ENCODE measurements around the gene TRAPPC2B.

TRAPPC2B gene

GRCh38 chr19:57362997-57363687, at the start of gene TRAPPC2B, which contains the start of gene ZNF547:
Gene TRAPPC2B, plus strand, starts transcription at chr19:57363551. Its CDS starts 1,283 bp downstream, at chr19:57364834.
Gene ZNF547, plus strand, starts transcription at chr19:57363551. Its CDS starts 5,005 bp downstream, at chr19:57368556.
- DNase-seq, result peak; percentile 77 to 100 (median 97)

- no peak for DNase-seq
Observed at GRCh38 chr19:57314146-57314545, 49.2 kb upstream of the TRAPPC2B start.

- DNase-seq, result peak in 1 of 14 donors; percentile 20
Observed at GRCh38 chr19:57317503-57317902, 45.8 kb upstream of the TRAPPC2B start.

GRCh38 chr19:57319869-57320179, 43.5 kb upstream of the TRAPPC2B start:
- no peak for DNase-seq

GRCh38 chr19:57320180-57321084, 42.9 kb upstream of the TRAPPC2B start, which contains the start of gene ZNF543:
Gene ZNF543, plus strand, starts transcription at chr19:57320472. Its CDS starts 382 bp downstream, at chr19:57320854.
- DNase-seq, result peak; percentile 58 to 95 (median 90)

GRCh38 chr19:57321116-57321515, 42.2 kb upstream of the TRAPPC2B start:
- DNase-seq, result no peak

GRCh38 chr19:57321751-57322150, 41.6 kb upstream of the TRAPPC2B start:
- DNase-seq, result no peak

GRCh38 chr19:57324992-57325391, 38.4 kb upstream of the TRAPPC2B start:
- no peak for DNase-seq

- no peak for DNase-seq
Observed at GRCh38 chr19:57327993-57328392, 35.4 kb upstream of the TRAPPC2B start.

- no peak for DNase-seq
Observed at GRCh38 chr19:57334191-57334590, 29.2 kb upstream of the TRAPPC2B start.

GRCh38 chr19:57338877-57339276, 24.5 kb upstream of the TRAPPC2B start:
- no peak for DNase-seq

GRCh38 chr19:57342582-57342981, 20.8 kb upstream of the TRAPPC2B start:
- DNase-seq, result no peak

- no peak for DNase-seq
Observed at GRCh38 chr19:57348136-57348535, 15.2 kb upstream of the TRAPPC2B start.

- DNase-seq, result peak; percentile 52 to 97 (median 90)
Observed at GRCh38 chr19:57350877-57351805, 12.2 kb upstream of the TRAPPC2B start, which contains the start of gene ZNF304. Gene ZNF304, plus strand, starts transcription at chr19:57351271. Its CDS starts 394 bp downstream, at chr19:57351665.

- no peak for DNase-seq
Observed at GRCh38 chr19:57351867-57352266, 11.5 kb upstream of the TRAPPC2B start.

- DNase-seq, result no peak
Observed at GRCh38 chr19:57355916-57356315, 7.4 kb upstream of the TRAPPC2B start.

GRCh38 chr19:57357406-57357805, 5.9 kb upstream of the TRAPPC2B start:
- no peak for DNase-seq

GRCh38 chr19:57359300-57359699, 4.1 kb upstream of the TRAPPC2B start:
- DNase-seq, result no peak

GRCh38 chr19:57362419-57362818, 932 bp upstream of the TRAPPC2B start:
- no peak for DNase-seq

GRCh38 chr19:57363688-57364181, 384 bp downstream of the TRAPPC2B start:
- DNase-seq, result peak in 2 of 14 donors; percentile 1 to 40

GRCh38 chr19:57366776-57367175, 3.4 kb downstream of the TRAPPC2B start:
- no peak for DNase-seq

GRCh38 chr19:57374179-57374578, 10.8 kb downstream of the TRAPPC2B start:
- no peak for DNase-seq

Data from C1 segment of cervical spinal cord (tissue), 14 donors.